Adrenal gland (tissue), 12 donors: ENCODE results near the gene THSD4. TPM values are rescaled to one million over a fixed set of nuclear protein-coding genes. Genes with fewer than 3 reads are reported as not detected.

Source experiments
- DNase-seq, 7 donors: peaks; one replicate each; pipeline ENCODE4 v3.0.0-alpha.2; 2019 to 2020
- H3K27ac ChIP-seq, 5 donors: fragments of 200-600 bp; sonication (generic) in 4 of 5; 1 replicate in 3 of 5; 2 replicates in 2 of 5; pipeline versions ENCODE4 v1.5.1 to v1.8.0; 2016 to 2020; ENCODE audit warnings: mild to moderate bottlenecking in 1 of 5
- H3K27me3 ChIP-seq: fragments of 200-600 bp; 2 replicates; pipeline ENCODE4 v1.8.0; 2021
- H3K36me3 ChIP-seq, 2 donors: fragments of 200-600 bp; replicated peaks in 1 of 2; 1 replicate in 1 of 2; 2 replicates in 1 of 2; pipeline versions ENCODE4 v1.5.1 to v1.8.0; 2018 to 2022
- H3K4me1 ChIP-seq, 2 donors: fragments of 200-600 bp; replicated peaks in 1 of 2; 1 replicate in 1 of 2; 2 replicates in 1 of 2; pipeline versions ENCODE4 v1.5.1 to v1.8.0; 2018 to 2021
- H3K4me3 ChIP-seq, 4 donors: fragments of 200-600 bp; sonication (generic) in 3 of 4; one replicate each; pipeline ENCODE4 v1.5.1; 2016 to 2018
- H3K9me3 ChIP-seq, 3 donors: fragments of 200-600 bp; sonication (generic) in 1 of 3; replicated peaks in 1 of 3; 1 replicate in 2 of 3; 2 replicates in 1 of 3; pipeline versions ENCODE4 v1.5.1 to v1.8.0; 2016 to 2021
- POLR2A ChIP-seq, 2 donors: fragments of 450-650 bp; IDR thresholded peaks; one replicate each; pipeline ENCODE4 v1.6.1; 2017; ENCODE audit warnings: antibody characterized with exemption in 2 of 2, mild to moderate bottlenecking in 2 of 2, moderate library complexity in 1 of 2
- WGBS, 4 donors: extraction: QIAGEN DNeasy Blood & Tissue Kit in 2 of 4; methylation state at CpG; one replicate each; pipeline versions ENCODE4 v1.1.5 to v1.1.7; 2013 to 2017; 5-methylcytosine and 5-hydroxymethylcytosine counted together
- intact Hi-C, 2 donors: fragments of 100-400 bp; cut with DNase I; formaldehyde crosslinking; loops; one replicate each; pipeline versions ENCODE4 v1.14.1 to v1.15.0; 2022 to 2023
- polyA plus RNA-seq, 3 donors: library from polyadenylated mRNA; stranded (reverse); fragments of 200-250 nt in 2 of 3; fragments of 350-450 nt in 1 of 3; fragmentation: Illumina TruSeq in 1 of 3; extraction: RNeasy Lipid Tissue Mini Kit (QIAGEN cat#74804) in 1 of 3; gene quantifications; one replicate each; pipeline ENCODE4 v1.2.3, GENCODE V29; 2013 to 2014
- total RNA-seq, 9 donors: library from RNA; depleted of rRNA in 4 of 9; stranded (reverse); fragments of >200 nt in 4 of 9; fragments of 120-200 nt in 1 of 9; fragmentation: NEBNext Ultra II Directional in 1 of 9; extraction: Animal tissue kit (Norgen Biotek cat#: 25700) in 1 of 9; gene quantifications; one replicate each; pipeline versions ENCODE4 v1.1.0 to v1.2.4, GENCODE V29; 2013 to 2023
- TF ChIP-seq, protein P1 (sequence below), 6 experiments: fragments of 450-650 bp in 4 of 6; fragments of 200-600 bp in 2 of 6; sonication (generic) in 1 of 6; IDR thresholded peaks; 1 replicate in 5 of 6; 2 replicates in 1 of 6; pipeline versions ENCODE4 v1.5.1 to v1.8.0; 2016 to 2021; ENCODE audit warnings: antibody characterized with exemption in 6 of 6, mild to moderate bottlenecking in 2 of 6, moderate library complexity in 1 of 6
- donor health status: healthy with polysubstance abuse.
- donor health status: Bipolar disorder and iron deficiency.
- donor health status: DM: yes; HTN: yes; CAD: no.
- donor health status: DM: no; HTN: no; CAD: no.
- donor health status: DM: no; HTN: no; CAD: no.
- donor health status: DM: yes; HTN: yes; CAD: no.

Gene THSD4
- total and polyA plus RNA-seq, 12 donors, result 5.3 to 53.2 (median 23.2) TPM

DNA sequence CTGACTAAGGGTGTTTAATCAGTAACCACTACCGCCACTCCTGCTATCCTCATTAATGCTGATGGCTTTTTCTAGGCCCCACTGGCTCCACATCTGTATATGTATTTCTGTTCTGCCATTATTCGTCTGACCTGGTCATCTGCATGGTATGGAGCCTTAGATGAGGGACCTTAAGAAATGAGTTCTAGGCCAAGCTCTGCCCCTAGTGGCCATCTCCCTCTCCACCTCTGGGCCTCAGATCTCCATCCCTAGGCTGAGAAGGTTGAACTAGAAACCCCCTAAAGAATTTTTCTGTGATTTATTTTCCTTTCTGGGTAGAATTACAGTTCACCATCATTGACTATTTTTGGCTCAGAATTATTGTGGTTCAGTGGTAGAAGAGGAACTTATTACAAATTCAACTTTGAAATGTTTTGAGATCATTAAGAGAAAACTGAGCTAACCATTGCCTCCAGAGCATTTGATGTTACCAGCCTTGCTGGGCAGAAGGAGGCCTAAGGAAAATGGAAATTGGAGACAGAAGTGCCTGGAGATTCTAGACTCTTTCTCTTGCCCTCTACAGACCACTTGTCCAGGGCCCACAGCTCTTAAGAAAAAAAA lies 369.9 kb downstream of the THSD4 start:
- TF ChIP-seq POLR2A (IDR thresholded peaks at IDR 0.05), result no peak
- TF ChIP-seq, protein P1, sequence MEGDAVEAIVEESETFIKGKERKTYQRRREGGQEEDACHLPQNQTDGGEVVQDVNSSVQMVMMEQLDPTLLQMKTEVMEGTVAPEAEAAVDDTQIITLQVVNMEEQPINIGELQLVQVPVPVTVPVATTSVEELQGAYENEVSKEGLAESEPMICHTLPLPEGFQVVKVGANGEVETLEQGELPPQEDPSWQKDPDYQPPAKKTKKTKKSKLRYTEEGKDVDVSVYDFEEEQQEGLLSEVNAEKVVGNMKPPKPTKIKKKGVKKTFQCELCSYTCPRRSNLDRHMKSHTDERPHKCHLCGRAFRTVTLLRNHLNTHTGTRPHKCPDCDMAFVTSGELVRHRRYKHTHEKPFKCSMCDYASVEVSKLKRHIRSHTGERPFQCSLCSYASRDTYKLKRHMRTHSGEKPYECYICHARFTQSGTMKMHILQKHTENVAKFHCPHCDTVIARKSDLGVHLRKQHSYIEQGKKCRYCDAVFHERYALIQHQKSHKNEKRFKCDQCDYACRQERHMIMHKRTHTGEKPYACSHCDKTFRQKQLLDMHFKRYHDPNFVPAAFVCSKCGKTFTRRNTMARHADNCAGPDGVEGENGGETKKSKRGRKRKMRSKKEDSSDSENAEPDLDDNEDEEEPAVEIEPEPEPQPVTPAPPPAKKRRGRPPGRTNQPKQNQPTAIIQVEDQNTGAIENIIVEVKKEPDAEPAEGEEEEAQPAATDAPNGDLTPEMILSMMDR (IDR thresholded peaks at IDR 0.05), result peak in 1 of 6 experiments; percentile 27
- no peaks in the 10 kb centered on the region for H3K4me1 ChIP-seq
- H3K36me3 ChIP-seq, result no peaks in the 10 kb centered on the region
- no peak for DNase-seq
- WGBS, 4 donors, result 89 to 97% (median 93%) methylated on average over 2 of the region's 2 CpGs
- H3K9me3 ChIP-seq, result no peaks in the 10 kb centered on the region
- no peak overlapping the region for H3K27ac ChIP-seq
- no peak overlapping the region for H3K4me3 ChIP-seq
- H3K27me3 ChIP-seq, result no peaks in the 10 kb centered on the region
- intact Hi-C loops, result no loop called here

DNA sequence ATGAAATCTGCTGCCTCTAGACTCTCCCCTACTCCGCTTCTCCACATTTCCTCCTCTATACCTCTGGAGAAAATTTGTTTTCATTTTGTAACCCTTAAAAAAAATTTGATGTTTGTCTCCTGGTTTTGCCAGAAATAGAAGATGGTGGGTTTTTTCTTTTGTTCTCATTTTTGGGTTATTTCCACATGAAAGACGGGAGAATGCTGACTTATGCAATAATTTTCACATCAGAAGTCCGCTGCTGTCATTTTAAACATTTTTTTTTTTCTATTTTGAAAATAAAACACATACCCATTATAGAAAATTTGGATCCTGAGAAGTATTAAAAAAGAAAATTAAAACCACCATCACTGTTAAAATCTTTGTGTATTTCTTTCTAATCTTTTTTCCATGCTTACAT lies 374.3 kb downstream of the THSD4 start:
- Histone ChIP-seq H3K4me3 (no peak overlapping the region), H3K27me3 (no peaks in the 10 kb centered on the region), H3K9me3 (no peaks in the 10 kb centered on the region), H3K27ac (no peak overlapping the region), H3K36me3 (no peaks in the 10 kb centered on the region), H3K4me1 (peaks cover 1 to 4% of the 10 kb centered on the region in 2 donors)
- no peak for TF ChIP-seq POLR2A (IDR thresholded peaks at IDR 0.05)
- TF ChIP-seq, protein P1 (IDR thresholded peaks at IDR 0.05), result no peak
- intact Hi-C loops, result no loop called here
- DNase-seq, result no peak
- WGBS, 4 donors, result 86 to 92% (median 89%) methylated on average over 3 of the region's 3 CpGs

DNA sequence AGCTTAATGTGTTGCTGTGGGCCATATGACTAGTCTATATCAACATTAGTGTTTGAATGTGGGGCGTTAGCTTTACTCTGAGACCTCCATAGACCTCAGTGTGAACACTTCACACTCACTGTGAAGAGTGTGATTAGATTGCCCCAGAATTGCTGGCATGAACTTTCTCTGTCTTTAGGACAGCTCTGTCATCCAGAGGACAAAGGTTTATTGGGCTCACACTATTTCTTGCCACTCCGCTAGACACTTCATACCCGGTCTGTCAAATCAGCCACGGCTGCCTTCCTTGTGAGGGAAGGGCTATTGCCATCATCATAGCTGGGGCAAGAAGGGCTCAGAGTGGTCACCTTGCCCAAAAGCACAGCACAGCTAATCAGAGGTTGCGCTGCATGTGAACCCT lies 378.3 kb downstream of the THSD4 start:
- intact Hi-C loops, result no loop called here

DNA sequence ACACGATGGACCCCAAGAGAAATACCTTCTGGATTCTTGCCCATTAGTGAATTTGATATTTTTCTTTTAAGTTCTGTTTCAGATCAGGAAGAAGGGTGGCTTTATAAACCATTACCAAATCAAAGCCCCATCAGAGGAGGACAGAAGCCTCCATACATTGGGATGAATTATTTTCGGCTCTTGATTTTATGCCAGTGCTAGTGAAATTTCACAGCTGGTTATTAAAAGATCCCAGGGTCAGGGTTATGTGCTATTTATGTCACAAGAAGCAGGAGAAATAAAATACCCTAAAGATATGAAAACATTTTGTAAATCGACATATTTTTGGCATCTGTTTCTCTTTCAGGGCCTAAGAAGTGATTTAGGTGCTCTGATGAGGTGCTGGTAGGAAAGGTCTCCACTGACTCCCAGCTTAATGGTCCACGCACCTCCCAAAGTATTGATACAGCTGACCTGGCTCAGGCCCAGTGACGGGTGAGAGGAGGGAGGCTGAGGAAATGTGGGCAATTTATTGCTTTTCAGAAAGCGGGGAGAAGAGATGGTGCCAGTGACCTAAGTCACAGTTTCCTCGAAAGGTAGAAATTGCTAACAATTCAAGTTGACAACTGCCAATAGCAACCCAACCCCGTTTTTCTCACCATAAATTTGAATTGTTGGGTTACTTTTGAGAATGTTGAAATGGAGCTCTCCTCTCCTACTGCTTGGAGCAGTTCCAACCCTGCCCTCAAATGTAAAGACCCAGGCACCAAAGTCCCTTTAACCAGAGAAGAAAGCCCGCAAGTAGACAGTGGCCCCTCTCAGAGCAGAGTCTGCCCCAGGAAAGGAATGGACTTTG lies 379.5 kb downstream of the THSD4 start:
- Histone ChIP-seq H3K4me1 (peaks cover 6 to 9% of the 10 kb centered on the region in 2 donors), H3K4me3 (no peak overlapping the region), H3K27ac (no peak overlapping the region), H3K36me3 (no peaks in the 10 kb centered on the region), H3K27me3 (no peaks in the 10 kb centered on the region), H3K9me3 (no peaks in the 10 kb centered on the region)
- TF ChIP-seq, protein P1 (IDR thresholded peaks at IDR 0.05), result no peak
- TF ChIP-seq POLR2A (IDR thresholded peaks at IDR 0.05), result no peak
- no peak for DNase-seq
- 53 to 65% (median 59%) methylated on average over 9 of the region's 9 CpGs for WGBS, 4 donors
- intact Hi-C loops, result no loop called here

More for the DNA sequence above, 378.3 kb downstream of the THSD4 start:
- no peak for DNase-seq
- Histone ChIP-seq H3K4me3 (no peak overlapping the region), H3K27ac (no peak overlapping the region), H3K9me3 (no peaks in the 10 kb centered on the region), H3K27me3 (no peaks in the 10 kb centered on the region), H3K36me3 (no peaks in the 10 kb centered on the region), H3K4me1 (peaks cover 6 to 9% of the 10 kb centered on the region in 2 donors)
- TF ChIP-seq, protein P1 (IDR thresholded peaks at IDR 0.05), result no peak
- TF ChIP-seq POLR2A (IDR thresholded peaks at IDR 0.05), result no peak
- 87 to 93% (median 89%) methylated on average over 3 to 5 of the region's 5 CpGs for WGBS, 4 donors
